DOHH2 (cell line): Measurements from ENCODE around the gene KLK4.
A peak's percentile ranks its signal among the peaks of the same experiment; 100 is the strongest.

Source experiments
- H3F3A ChIP-seq: fragments of 200-600 bp; sonication (generic), shearing (Covaris generic); 2 replicates; pipeline ENCODE4 v1.6.0; 2016; ENCODE audit warnings: antibody characterized with exemption, mild to moderate bottlenecking; ENCODE audit not compliant: control insufficient read depth, insufficient read depth
- H3K27ac ChIP-seq: fragments of 200-600 bp; sonication (generic); 2 replicates; pipeline ENCODE4 v1.5.1; 2014; ENCODE audit warnings: low read depth, mild to moderate bottlenecking, low read length, moderate library complexity
- H3K27me3 ChIP-seq: fragments of 200-600 bp; sonication (generic); 2 replicates; pipeline ENCODE4 v1.6.1; 2014; ENCODE audit warnings: mild to moderate bottlenecking, low read length, mixed read lengths; ENCODE audit not compliant: control insufficient read depth
- H3K36me3 ChIP-seq: fragments of 200-600 bp; sonication (generic); 2 replicates; pipeline ENCODE4 v1.6.1; 2014; ENCODE audit warnings: mild to moderate bottlenecking, low read length, moderate library complexity, mixed read lengths; ENCODE audit not compliant: control insufficient read depth
- H3K4me1 ChIP-seq: fragments of 200-600 bp; sonication (generic); 2 replicates; pipeline ENCODE4 v1.6.1; 2014; ENCODE audit warnings: mild to moderate bottlenecking, low read length, mixed read lengths; ENCODE audit not compliant: control insufficient read depth
- H3K4me2 ChIP-seq: fragments of 200-600 bp; sonication (generic); 2 replicates; pipeline ENCODE4 v1.6.0; 2014; ENCODE audit warnings: mild to moderate bottlenecking, low read length, moderate library complexity
- H3K4me3 ChIP-seq: fragments of 200-600 bp; sonication (generic); 2 replicates; pipeline ENCODE4 v1.5.1; 2014; ENCODE audit warnings: mild to moderate bottlenecking, low read length, mixed read lengths
- H3K79me2 ChIP-seq: fragments of 200-600 bp; sonication (generic); 2 replicates; pipeline ENCODE4 v1.6.1; 2014; ENCODE audit warnings: mild to moderate bottlenecking, low read length, mixed read lengths; ENCODE audit not compliant: control insufficient read depth
- H3K9me2 ChIP-seq: fragments of 200-600 bp; sonication (generic); replicated peaks from 2 replicates; pipeline ENCODE4 v1.6.1; 2014; ENCODE audit warnings: mild to moderate bottlenecking, low read length, mixed read lengths; ENCODE audit not compliant: control insufficient read depth
- H3K9me3 ChIP-seq: fragments of 200-600 bp; sonication (generic); 2 replicates; pipeline ENCODE4 v1.6.1; 2014; ENCODE audit warnings: antibody characterized with exemption, low read length, mixed read lengths; ENCODE audit not compliant: control insufficient read depth, insufficient read depth
- H4K20me1 ChIP-seq: fragments of 200-600 bp; sonication (generic); 2 replicates; pipeline ENCODE4 v1.6.0; 2014; ENCODE audit warnings: low read depth, mild to moderate bottlenecking, antibody characterized with exemption, low read length, moderate library complexity; ENCODE audit not compliant: control insufficient read depth, insufficient read depth
- CTCF ChIP-seq: fragments of 200-600 bp; sonication (generic); IDR thresholded peaks from one replicate; pipeline ENCODE4 v1.5.1; 2014; ENCODE audit warnings: antibody characterized with exemption, mild to moderate bottlenecking, low read depth, low read length; ENCODE audit not compliant: poor library complexity, severe bottlenecking
- EZH2phosphoT487 ChIP-seq: fragments of 200-600 bp; sonication (generic); IDR thresholded peaks from 2 replicates; pipeline ENCODE4 v1.6.1; 2017; ENCODE audit warnings: borderline replicate concordance, mild to moderate bottlenecking, antibody characterized with exemption, low read length, moderate library complexity, mixed read lengths

KLK4 gene

GRCh38 chr19:50922317-50922853 is 11.2 kb upstream of the KLK4 start:
- Histone ChIP-seq H3K27ac (no peak overlapping the region), H3K36me3 (no peaks in the 10 kb centered on the region), H3K9me2 (no peaks in the 10 kb centered on the region), H4K20me1 (no peaks in the 10 kb centered on the region), H3K27me3 (peaks cover 9% of the 10 kb centered on the region), H3F3A (no peaks in the 10 kb centered on the region), H3K4me1 (peaks cover 4% of the 10 kb centered on the region), H3K4me2 (no peak overlapping the region), H3K79me2 (no peaks in the 10 kb centered on the region), H3K4me3 (no peak overlapping the region), H3K9me3 (no peaks in the 10 kb centered on the region)
- peak; percentile 87 for TF ChIP-seq CTCF
- TF ChIP-seq EZH2phosphoT487 = no peak

- TF ChIP-seq EZH2phosphoT487 (no peak), CTCF (no peak)
- peaks cover 12% of the 10 kb centered on the region for H3K27me3 ChIP-seq
- H3K4me3 ChIP-seq = no peak overlapping the region
- H3K4me1 ChIP-seq = peaks cover 4% of the 10 kb centered on the region
- H3K27ac ChIP-seq = no peak overlapping the region
- no peaks in the 10 kb centered on the region for H3K9me2 ChIP-seq
- no peaks in the 10 kb centered on the region for H4K20me1 ChIP-seq
- no peak overlapping the region for H3K4me2 ChIP-seq
- H3K36me3 ChIP-seq = no peaks in the 10 kb centered on the region
- no peaks in the 10 kb centered on the region for H3K79me2 ChIP-seq
- H3F3A ChIP-seq = no peaks in the 10 kb centered on the region
- H3K9me3 ChIP-seq = no peaks in the 10 kb centered on the region
Observed at GRCh38 chr19:50921426-50922316, 10.5 kb upstream of the KLK4 start.

DNA sequence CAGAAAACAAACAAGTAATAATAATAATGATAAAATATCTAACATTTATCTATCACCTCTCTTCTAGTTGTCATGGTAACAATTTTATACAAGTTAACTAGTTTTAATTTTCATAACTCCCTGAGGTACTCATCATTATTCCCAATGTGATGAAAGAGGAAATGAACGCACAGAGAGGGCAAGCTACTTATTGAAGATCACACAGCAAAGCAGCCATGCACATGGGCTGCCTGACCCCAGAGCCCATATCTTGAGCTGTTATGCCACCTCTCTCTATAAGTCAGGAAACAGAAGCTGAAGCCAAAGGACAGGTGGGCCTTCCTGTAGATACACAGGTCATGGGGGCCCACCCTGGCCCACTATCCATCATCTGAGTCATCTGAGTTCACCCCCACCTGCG is 4.9 kb upstream of the KLK4 start:
- Histone ChIP-seq H3K36me3 (no peaks in the 10 kb centered on the region), H3K4me3 (no peak overlapping the region), H3K27ac (no peak overlapping the region), H3K9me2 (no peaks in the 10 kb centered on the region), H3K79me2 (no peaks in the 10 kb centered on the region), H4K20me1 (no peaks in the 10 kb centered on the region), H3K9me3 (no peaks in the 10 kb centered on the region), H3K27me3 (peaks cover 20% of the 10 kb centered on the region), H3F3A (no peaks in the 10 kb centered on the region), H3K4me2 (no peak overlapping the region), H3K4me1 (no peaks in the 10 kb centered on the region)
- TF ChIP-seq CTCF = no peak
- no peak for TF ChIP-seq EZH2phosphoT487
